K562 (cell line): Measurements from ENCODE around the gene SMIM15. TPM values are rescaled to one million over a fixed set of nuclear protein-coding genes. Genes with fewer than 3 reads are reported as not detected.

ENCODE experiments used
- ATAC-seq: fragments of 200-7000 bp; cut with Tn5 transposase; 3 replicates; pipeline ENCODE4 v1.9.1; 2020; ENCODE audit warnings: moderate library complexity
- BruUV-seq: library from RNA; stranded (reverse); fragments of 400-500 nt; replicated peaks from 2 replicates; lab custom pipeline; 2021; lab: Mats Ljungman, UMichigan
- CTCF ChIA-PET: fragments of 300-600 bp; formaldehyde crosslinking; extraction: SDS; loops from one replicate; lab custom pipeline; 2021; ENCODE audit warnings: low intra/inter-chr PET ratio; lab: Yijun Ruan, JAX
- POLR2A ChIA-PET: fragments of 300-600, 350-650 bp; sonication (Branson Sonifier 250); formaldehyde crosslinking; extraction: SDS; loops from one replicate; lab custom pipeline; 2021; ENCODE audit warnings: antibody characterized with exemption, inconsistent platforms; lab: Yijun Ruan, JAX
- DNase-seq, 4 experiments: peaks; one replicate each; pipeline versions ENCODE4 v3.0.0 to v3.0.0-alpha.2; 2011 to 2018; ENCODE audit warnings: low spot score in 3 of 4, mixed read lengths in 3 of 4; ENCODE audit errors: extremely low read depth in 1 of 4
- FAIRE-seq: peaks from 2 replicates; lab custom pipeline; 2011; peaks lifted over from hg19 to GRCh38; lab: Jason Lieb, UNC
- H2AFZ ChIP-seq: 2 replicates; pipeline ENCODE4 v1.6.0; 2011; ENCODE audit warnings: low read depth, low read length, control low read depth, inconsistent platforms
- H3K27ac ChIP-seq: fragments of 200-600 bp; 3 replicates; pipeline ENCODE4 v1.8.0; 2011; ENCODE audit warnings: low read depth, mild to moderate bottlenecking, control low read depth, inconsistent platforms, low read length, moderate library complexity, mixed read lengths; ENCODE audit errors: extremely low read depth
- H3K27me3 ChIP-seq, 2 experiments: fragments of 300-600 bp in 1 of 2; 2 replicates in 1 of 2; 3 replicates in 1 of 2; pipeline versions ENCODE4 v1.6.0 to v1.8.0; 2011; ENCODE audit warnings: inconsistent platforms in 2 of 2, low read length in 2 of 2, mild to moderate bottlenecking in 1 of 2, mixed read lengths in 1 of 2, moderate library complexity in 1 of 2; ENCODE audit not compliant: control insufficient read depth in 2 of 2, insufficient read depth in 2 of 2
- H3K36me3 ChIP-seq: fragments of 300-600 bp; 3 replicates; pipeline ENCODE4 v1.8.0; 2011; ENCODE audit warnings: mild to moderate bottlenecking, low read length, inconsistent platforms; ENCODE audit not compliant: control insufficient read depth, insufficient read depth
- H3K4me1 ChIP-seq, 2 experiments: fragments of 200-600 bp in 1 of 2; replicated peaks in 1 of 2; 2 replicates in 1 of 2; 3 replicates in 1 of 2; pipeline versions ENCODE4 v1.5.1 to v1.8.0; 2011; ENCODE audit warnings: inconsistent platforms in 2 of 2, low read length in 2 of 2, mild to moderate bottlenecking in 1 of 2, mixed read lengths in 1 of 2, moderate library complexity in 1 of 2; ENCODE audit not compliant: control insufficient read depth in 2 of 2, insufficient read depth in 2 of 2
- H3K4me2 ChIP-seq: 2 replicates; pipeline ENCODE4 v1.6.1; 2011; ENCODE audit warnings: low read length, control low read depth, inconsistent platforms, mixed read lengths; ENCODE audit not compliant: insufficient read depth
- H3K4me3 ChIP-seq: fragments of 200-600 bp; sonication (generic), shearing (Covaris generic); 2 replicates; pipeline ENCODE4 v1.5.1; 2016; ENCODE audit warnings: control low read depth, inconsistent platforms
- H3K79me2 ChIP-seq: fragments of 200-600 bp; 3 replicates; pipeline ENCODE4 v1.8.0; 2011; ENCODE audit warnings: low read length, inconsistent platforms; ENCODE audit not compliant: control insufficient read depth, insufficient read depth
- H3K9ac ChIP-seq, 2 experiments: 2 replicates each; pipeline versions ENCODE4 v1.6.0 to v1.6.1; 2011; ENCODE audit warnings: low read depth in 2 of 2, low read length in 2 of 2, control low read depth in 1 of 2, inconsistent platforms in 1 of 2, mild to moderate bottlenecking in 1 of 2, mixed read lengths in 1 of 2; ENCODE audit not compliant: insufficient read depth in 1 of 2
- H3K9me1 ChIP-seq: one replicate; pipeline ENCODE4 v1.6.0; 2011; ENCODE audit warnings: inconsistent platforms, mild to moderate bottlenecking, low read length, moderate library complexity; ENCODE audit not compliant: control insufficient read depth, insufficient read depth
- H3K9me3 ChIP-seq: replicated peaks from 2 replicates; pipeline ENCODE4 v1.5.1; 2011; ENCODE audit warnings: low read depth, low read length, inconsistent platforms; ENCODE audit not compliant: control insufficient read depth, insufficient read depth
- H4K20me1 ChIP-seq: replicated peaks from 2 replicates; pipeline ENCODE4 v1.6.1; 2011; ENCODE audit warnings: low read length, inconsistent platforms, mixed read lengths; ENCODE audit not compliant: control insufficient read depth, insufficient read depth
- AFF4 ChIP-seq: sonication (generic); formaldehyde crosslinking; IDR thresholded peaks from 2 replicates; pipeline ENCODE4 v1.8.0; 2023; ENCODE audit warnings: mild to moderate bottlenecking, missing genetic modification reagents
- CHD4 ChIP-seq: fragments of 200-600 bp; sonication (generic); IDR thresholded peaks from 3 replicates; pipeline ENCODE4 v1.6.1; 2012; ENCODE audit warnings: low read depth, mild to moderate bottlenecking, mixed read lengths, low read length, inconsistent platforms; ENCODE audit not compliant: insufficient read depth, insufficient replicate concordance, poor library complexity, severe bottlenecking
- GMEB1 ChIP-seq: fragments of 250-450 bp; sonication (Bioruptor Pico); IDR thresholded peaks from 2 replicates; pipeline ENCODE4 v1.4.0; 2020; ENCODE audit warnings: mild to moderate bottlenecking
- HNRNPH1 ChIP-seq: fragments of 200-400 bp; formaldehyde crosslinking; optimal IDR thresholded peaks from 2 replicates; pipeline ENCODE3; 2017; ENCODE audit warnings: low read depth, mild to moderate bottlenecking, low read length, moderate library complexity
- HNRNPK ChIP-seq: fragments of 200-400 bp; formaldehyde crosslinking; IDR thresholded peaks from one replicate; pipeline ENCODE4 v1.6.1; 2018; ENCODE audit warnings: mild to moderate bottlenecking, low read depth, low read length; ENCODE audit not compliant: poor library complexity, severe bottlenecking
- ILF3 ChIP-seq: fragments of 450-650 bp; IDR thresholded peaks from 2 replicates; pipeline ENCODE4 v1.6.1; 2018; ENCODE audit warnings: antibody characterized with exemption, mild to moderate bottlenecking, moderate library complexity, borderline replicate concordance
- KAT7 ChIP-seq: sonication (generic); formaldehyde crosslinking; IDR thresholded peaks from 2 replicates; pipeline ENCODE4 v1.8.0; 2022; ENCODE audit warnings: missing genetic modification reagents, mild to moderate bottlenecking, borderline replicate concordance
- POLR2A ChIP-seq: fragments of 450-650 bp; conservative IDR thresholded peaks from 2 replicates; pipeline ENCODE4 v1.6.1; 2016
- ZNF197 ChIP-seq: fragments of 200-800 bp; sonication (Bioruptor generic); IDR thresholded peaks from 2 replicates; pipeline ENCODE4 v1.6.1; 2016; ENCODE audit warnings: low read depth, missing genetic modification characterization, missing compliant biosample characterization
- ZNF444 ChIP-seq: fragments of 250-450 bp; sonication (Bioruptor Pico); IDR thresholded peaks from 2 replicates; pipeline ENCODE4 v1.4.0; 2020; ENCODE audit warnings: mild to moderate bottlenecking, moderate library complexity
- WGBS: fragments of 100-300 bp; shearing (Covaris generic); methylation state at CpG from one replicate; pipeline ENCODE4 v1.1.6; 2016; ENCODE audit warnings: low coverage, mixed read lengths; ENCODE audit not compliant: insufficient coverage; ENCODE audit errors: missing lambda C conversion rate; 5-methylcytosine and 5-hydroxymethylcytosine counted together
- in situ Hi-C: fragments of 300-500 bp; cut with MboI; formaldehyde crosslinking; loops from 4 replicates; pipeline ENCODE4 v1.15.0; 2018; ENCODE audit warnings: inconsistent platforms, mixed read lengths
- intact Hi-C: fragments of 100-400 bp; cut with micrococcal nuclease; formaldehyde crosslinking; loops from 2 replicates; pipeline ENCODE4 v1.14.2; 2022
- polyA plus RNA-seq, 8 experiments: library from polyadenylated mRNA; depleted of rRNA in 4 of 8; stranded (reverse) in 5 of 8; unstranded in 3 of 8; fragments of >200 nt; fragmentation: Nextera tagmentation in 2 of 8; fragmentation: Illumina TruSeq in 1 of 8; extraction: Ambion mirVana in 2 of 8; extraction: Trizol in 1 of 8; gene quantifications; 2 replicates each; pipeline versions ENCODE4 v1.2.1 to v1.2.3, GENCODE V29; 2011 to 2014; ENCODE audit warnings: inconsistent platforms in 1 of 8, missing spikeins in 1 of 8
- total RNA-seq, 7 experiments: library from RNA; depleted of rRNA in 6 of 7; stranded (reverse); fragments of >200 nt in 6 of 7; fragmentation: Illumina TruSeq in 2 of 7; extraction: Trizol in 2 of 7; gene quantifications; 2 replicates each; pipeline versions ENCODE4 v1.2.1 to v1.2.3, GENCODE V29; 2011 to 2021; ENCODE audit warnings: low replicate concordance in 1 of 7

SMIM15 gene
- total and polyA plus RNA-seq, 9 of the 15 experiments (the other 6 are each of a cell fraction or from before 2014, with no cell fraction given): 16.6 to 124 (median 82.0) TPM

GRCh38 chr5:61120534-61120933 is 41.7 kb downstream of the SMIM15 start:
- ATAC-seq: no peak
- intact Hi-C loops: no loop called here
- H3K4me3 ChIP-seq: no peak overlapping the region

More at GRCh38 chr5:61120534-61120933, 41.7 kb downstream of the SMIM15 start:
- Histone ChIP-seq H3K9me3 (no peaks in the 10 kb centered on the region), H3K9ac (no peak overlapping the region), H3K27ac (no peak overlapping the region), H4K20me1 (no peaks in the 10 kb centered on the region), H3K27me3 (no peaks in the 10 kb centered on the region), H3K4me1 (no peaks in the 10 kb centered on the region), H3K79me2 (no peaks in the 10 kb centered on the region), H3K9me1 (no peaks in the 10 kb centered on the region), H3K36me3 (no peaks in the 10 kb centered on the region), H3K4me2 (no peak overlapping the region), H2AFZ (no peak overlapping the region)
- ChIA-PET CTCF (no interaction called here), POLR2A (no interaction called here)
- DNase-seq: no peak
- in situ Hi-C loops: no loop called here
- TF ChIP-seq ILF3: no peak
- TF ChIP-seq HNRNPH1: no peak
- no peak for TF ChIP-seq GMEB1 (CRISPR knock-in tag)
- TF ChIP-seq ZNF197 (CRISPR knock-in tag): no peak
- TF ChIP-seq CHD4: no peak
- no peak for TF ChIP-seq HNRNPK
- no peak for TF ChIP-seq POLR2A
- TF ChIP-seq KAT7 (CRISPR knock-in tag): no peak
- no peak for TF ChIP-seq AFF4 (CRISPR knock-in tag)
- no peak for TF ChIP-seq ZNF444 (CRISPR knock-in tag)
- WGBS: 64% methylated on average over 1 of the region's 1 CpG
- no TSS peak for BruUV-seq
- no peak for FAIRE-seq
